Kidney glomerular epithelial cell (primary cell): ENCODE data around the gene CNTNAP2.
A peak's percentile ranks its signal among the peaks of the same experiment; 100 is the strongest.
"Not testable (repeated sequence)": the region's sequence is repeated elsewhere in the genome, so short reads cannot be mapped to it uniquely, and the experiment has no call there.

ENCODE experiments used
- DNase-seq: peaks from one replicate; lab custom pipeline; 2025; lab: John Stamatoyannopoulos, UW

Gene CNTNAP2

GRCh38 chr7:147106746-147107145 lies 990.1 kb downstream of the CNTNAP2 start:
- DNase-seq, result no peak

GRCh38 chr7:147114525-147114924 lies 997.9 kb downstream of the CNTNAP2 start:
- DNase-seq, result not testable (repeated sequence)

- no peak for DNase-seq
Measured at GRCh38 chr7:147136352-147136751, 1019.8 kb downstream of the CNTNAP2 start.

GRCh38 chr7:147145194-147145593 lies 1028.6 kb downstream of the CNTNAP2 start:
- DNase-seq, result no peak

- no peak for DNase-seq
Measured at GRCh38 chr7:147146169-147146568, 1029.6 kb downstream of the CNTNAP2 start.

GRCh38 chr7:147151661-147152060 lies 1035.1 kb downstream of the CNTNAP2 start:
- DNase-seq, result no peak

GRCh38 chr7:147153571-147153970 lies 1037.0 kb downstream of the CNTNAP2 start:
- DNase-seq, result no peak

- no peak for DNase-seq
Measured at GRCh38 chr7:147161405-147161804, 1044.8 kb downstream of the CNTNAP2 start.

- DNase-seq, result no peak
Measured at GRCh38 chr7:147170341-147171012, 1053.9 kb downstream of the CNTNAP2 start.

- DNase-seq, result no peak
Measured at GRCh38 chr7:147171013-147171391, 1054.4 kb downstream of the CNTNAP2 start.

GRCh38 chr7:147173883-147174282 lies 1057.3 kb downstream of the CNTNAP2 start:
- DNase-seq, result no peak

GRCh38 chr7:147182874-147183273 lies 1066.3 kb downstream of the CNTNAP2 start:
- no peak for DNase-seq

- DNase-seq, result no peak
Measured at GRCh38 chr7:147183276-147183675, 1066.7 kb downstream of the CNTNAP2 start.

GRCh38 chr7:147188467-147188866 lies 1071.9 kb downstream of the CNTNAP2 start:
- DNase-seq, result no peak

GRCh38 chr7:147193476-147193875 lies 1076.9 kb downstream of the CNTNAP2 start:
- no peak for DNase-seq

- DNase-seq, result no peak
Measured at GRCh38 chr7:147196481-147196880, 1079.9 kb downstream of the CNTNAP2 start.

- DNase-seq, result no peak
Measured at GRCh38 chr7:147197006-147197405, 1080.4 kb downstream of the CNTNAP2 start.

- no peak for DNase-seq
Measured at GRCh38 chr7:147199868-147200267, 1083.3 kb downstream of the CNTNAP2 start.

GRCh38 chr7:147207988-147208387 lies 1091.4 kb downstream of the CNTNAP2 start:
- DNase-seq, result no peak

- no peak for DNase-seq
Measured at GRCh38 chr7:147231275-147231674, 1114.7 kb downstream of the CNTNAP2 start.

- no peak for DNase-seq
Measured at GRCh38 chr7:147235645-147236382, 1119.2 kb downstream of the CNTNAP2 start.

- DNase-seq, result no peak
Measured at GRCh38 chr7:147240468-147240867, 1123.9 kb downstream of the CNTNAP2 start.

- DNase-seq, result peak; percentile 2
Measured at GRCh38 chr7:147245274-147245673, 1128.7 kb downstream of the CNTNAP2 start.

GRCh38 chr7:147249956-147250355 lies 1133.4 kb downstream of the CNTNAP2 start:
- DNase-seq, result no peak
